ENCODE results near the gene MYBBP1A.

- TF ChIP-seq EP300 (IDR thresholded peaks at IDR 0.05; ENCODE audit: borderline replicate concordance in 1 of 2, low read depth in 2 of 2, low read length in 2 of 2) = no peak
- TF ChIP-seq CHD2 (IDR thresholded peaks at IDR 0.05; ENCODE audit: low read length) = no peak
- no peak for TF ChIP-seq FOSL1 (IDR thresholded peaks at IDR 0.05; ENCODE audit: insufficient read depth, low read depth, low read length)
- TF ChIP-seq CTCF (IDR thresholded peaks at IDR 0.05; ENCODE audit: control extremely low read depth in 1 of 3, insufficient read depth in 1 of 3, low read depth in 1 of 3, low read length in 3 of 3) = no peak
- TF ChIP-seq POLR2A (IDR thresholded peaks at IDR 0.05; ENCODE audit: control extremely low read depth in 1 of 2, low read depth in 2 of 2, low read length in 2 of 2) = no peak
- TF ChIP-seq RFX5 (IDR thresholded peaks at IDR 0.05; ENCODE audit: borderline replicate concordance, low read depth, low read length) = no peak
- TF ChIP-seq POU5F1 (IDR thresholded peaks at IDR 0.05; ENCODE audit: low read depth, low read length) = no peak
These were observed 25.5 kb downstream of the MYBBP1A start for GRCh38 chr17:4529533-4530152.
